Panc1 (cell line): Measurements from ENCODE around the gene ADSS2. TPM values are rescaled to one million over a fixed set of nuclear protein-coding genes. Genes with fewer than 3 reads are reported as not detected.
A peak's percentile ranks its signal among the peaks of the same experiment; 100 is the strongest.

Source experiments
- ATAC-seq: fragments of 200-7000 bp; cut with Tn5 transposase; 2 replicates; pipeline ENCODE4 v1.9.1; 2020; ENCODE audit warnings: mild to moderate bottlenecking, moderate library complexity
- BruUV-seq: library from RNA; stranded (reverse); fragments of 400-500 nt; replicated peaks from 2 replicates; lab custom pipeline; 2021; lab: Mats Ljungman, UMichigan
- CTCF ChIA-PET: fragments of 300-600 bp; sonication (Branson Sonifier 250); formaldehyde crosslinking; loops from one replicate; lab custom pipeline; 2022; ENCODE audit warnings: antibody characterized with exemption; lab: Charles Lee
- POLR2A ChIA-PET: fragments of 300-600 bp; sonication (Branson Sonifier 250); formaldehyde crosslinking; loops from one replicate; lab custom pipeline; 2022; ENCODE audit warnings: antibody characterized with exemption; lab: Charles Lee
- DNase-seq: peaks from one replicate; pipeline ENCODE4 v3.0.0-alpha.2; 2010; ENCODE audit warnings: low read depth, low spot score
- H3K27ac ChIP-seq: 2 replicates; pipeline ENCODE4 v1.5.1; 2011; ENCODE audit warnings: mild to moderate bottlenecking, low read length, inconsistent platforms
- H3K27me3 ChIP-seq: fragments of 200-500 bp; sonication (Bioruptor generic); 2 replicates; pipeline ENCODE4 v1.6.0; 2014; ENCODE audit warnings: low read length, inconsistent platforms; ENCODE audit not compliant: control insufficient read depth, insufficient read depth
- H3K36me3 ChIP-seq: fragments of 200-500 bp; sonication (Bioruptor generic); 2 replicates; pipeline ENCODE4 v1.5.1; 2014; ENCODE audit warnings: inconsistent platforms, mild to moderate bottlenecking, low read length, moderate library complexity; ENCODE audit not compliant: control insufficient read depth, insufficient read depth
- H3K4me1 ChIP-seq: 2 replicates; pipeline ENCODE4 v1.5.1; 2011; ENCODE audit warnings: inconsistent platforms, mild to moderate bottlenecking, low read length, moderate library complexity; ENCODE audit not compliant: control insufficient read depth, insufficient read depth
- H3K4me3 ChIP-seq, 2 experiments: 2 replicates each; pipeline ENCODE4 v1.5.1; 2011 to 2012; ENCODE audit warnings: low read depth in 2 of 2, low read length in 2 of 2, mild to moderate bottlenecking in 2 of 2, inconsistent platforms in 1 of 2, moderate library complexity in 1 of 2
- H3K9me3 ChIP-seq: fragments of 200-500 bp; sonication (Bioruptor generic); 2 replicates; pipeline ENCODE4 v1.5.1; 2014; ENCODE audit warnings: low read depth, mild to moderate bottlenecking, inconsistent platforms, low read length, moderate library complexity; ENCODE audit not compliant: control insufficient read depth, insufficient read depth
- POLR2AphosphoS5 ChIP-seq: IDR thresholded peaks from 2 replicates; pipeline ENCODE4 v1.6.1; 2012; ENCODE audit warnings: mild to moderate bottlenecking, low read depth, low read length, moderate library complexity
- SIN3A ChIP-seq: IDR thresholded peaks from 2 replicates; pipeline ENCODE4 v1.6.1; 2012; ENCODE audit warnings: low read depth, mild to moderate bottlenecking, low read length, moderate library complexity, borderline replicate concordance; ENCODE audit not compliant: insufficient read depth
- TCF7L2 ChIP-seq: IDR thresholded peaks from 2 replicates; pipeline ENCODE4 v1.6.1; 2011; ENCODE audit warnings: mild to moderate bottlenecking, low read depth, low read length, inconsistent platforms
- in situ Hi-C: cut with HindIII; loops from 2 replicates; pipeline ENCODE4 v1.10.0; 2016; ENCODE audit warnings: low sequenced_read_pairs, low pct_unique_long_range_greater_than_20kb
- intact Hi-C: fragments of 100-400 bp; cut with micrococcal nuclease; formaldehyde crosslinking; loops from one replicate; pipeline ENCODE4 v1.10.0; 2022; ENCODE audit not compliant: unreplicated experiment
- total RNA-seq: library from RNA; stranded (reverse); gene quantifications from one replicate; pipeline ENCODE4 v1.2.1, GENCODE V29; 2021; ENCODE audit not compliant: unreplicated experiment
- TF ChIP-seq, protein P1 (sequence below): fragments of 450-650 bp; IDR thresholded peaks from 2 replicates; pipeline ENCODE4 v1.5.1; 2017; ENCODE audit warnings: mild to moderate bottlenecking
- TF ChIP-seq, protein P2 (sequence below), 2 experiments: IDR thresholded peaks; 2 replicates each; pipeline ENCODE4 v1.6.1; 2011 to 2012; ENCODE audit warnings: low read depth in 2 of 2, control low read depth in 1 of 2, low read length in 1 of 2, mild to moderate bottlenecking in 1 of 2, moderate library complexity in 1 of 2; ENCODE audit not compliant: insufficient read depth in 1 of 2

The ADSS2 gene
- total RNA-seq, 1 experiment from 2014 or later, result 42.2 TPM

DNA sequence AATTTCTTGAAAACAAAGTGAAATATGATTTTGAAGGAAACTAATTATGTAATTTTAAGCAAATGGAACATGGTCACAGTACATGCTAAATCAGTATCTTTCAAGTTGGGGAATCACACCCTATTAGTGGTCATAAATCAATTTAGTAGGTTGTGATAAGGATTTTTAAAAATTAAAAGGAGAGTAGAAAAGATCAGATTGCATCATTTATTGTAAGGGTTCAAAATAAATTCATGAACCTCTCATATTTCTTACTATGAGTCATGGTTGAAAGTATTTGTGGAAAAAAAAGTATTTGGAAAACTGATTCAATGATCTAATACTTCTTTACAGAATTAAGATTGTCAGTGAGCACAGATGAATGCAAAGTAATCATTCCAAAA lies 14.6 kb downstream of the ADSS2 start:
- ChIA-PET CTCF (no interaction called here), POLR2A (no interaction called here)
- DNase-seq (no peak), ATAC-seq (no peak)
- intact Hi-C loops (loop anchor here (10.0 kb wide), 1 partner anchor 112 kb away; no protein-coding TSS in a partner anchor), in situ Hi-C loops (no loop called here)
- Histone ChIP-seq H3K27ac (no peak overlapping the region; the same call in 1 of the 2 replicates), H3K4me1 (peaks cover 12% of the 10 kb centered on the region), H3K36me3 (peaks cover 9% of the 10 kb centered on the region; the same call in 1 of the 2 replicates), H3K9me3 (no peaks in the 10 kb centered on the region), H3K4me3 (no peak overlapping the region), H3K27me3 (no peaks in the 10 kb centered on the region)
- TF ChIP-seq, protein P1, sequence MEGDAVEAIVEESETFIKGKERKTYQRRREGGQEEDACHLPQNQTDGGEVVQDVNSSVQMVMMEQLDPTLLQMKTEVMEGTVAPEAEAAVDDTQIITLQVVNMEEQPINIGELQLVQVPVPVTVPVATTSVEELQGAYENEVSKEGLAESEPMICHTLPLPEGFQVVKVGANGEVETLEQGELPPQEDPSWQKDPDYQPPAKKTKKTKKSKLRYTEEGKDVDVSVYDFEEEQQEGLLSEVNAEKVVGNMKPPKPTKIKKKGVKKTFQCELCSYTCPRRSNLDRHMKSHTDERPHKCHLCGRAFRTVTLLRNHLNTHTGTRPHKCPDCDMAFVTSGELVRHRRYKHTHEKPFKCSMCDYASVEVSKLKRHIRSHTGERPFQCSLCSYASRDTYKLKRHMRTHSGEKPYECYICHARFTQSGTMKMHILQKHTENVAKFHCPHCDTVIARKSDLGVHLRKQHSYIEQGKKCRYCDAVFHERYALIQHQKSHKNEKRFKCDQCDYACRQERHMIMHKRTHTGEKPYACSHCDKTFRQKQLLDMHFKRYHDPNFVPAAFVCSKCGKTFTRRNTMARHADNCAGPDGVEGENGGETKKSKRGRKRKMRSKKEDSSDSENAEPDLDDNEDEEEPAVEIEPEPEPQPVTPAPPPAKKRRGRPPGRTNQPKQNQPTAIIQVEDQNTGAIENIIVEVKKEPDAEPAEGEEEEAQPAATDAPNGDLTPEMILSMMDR, result no peak
- TF ChIP-seq TCF7L2, result no peak
- TF ChIP-seq, protein P2, sequence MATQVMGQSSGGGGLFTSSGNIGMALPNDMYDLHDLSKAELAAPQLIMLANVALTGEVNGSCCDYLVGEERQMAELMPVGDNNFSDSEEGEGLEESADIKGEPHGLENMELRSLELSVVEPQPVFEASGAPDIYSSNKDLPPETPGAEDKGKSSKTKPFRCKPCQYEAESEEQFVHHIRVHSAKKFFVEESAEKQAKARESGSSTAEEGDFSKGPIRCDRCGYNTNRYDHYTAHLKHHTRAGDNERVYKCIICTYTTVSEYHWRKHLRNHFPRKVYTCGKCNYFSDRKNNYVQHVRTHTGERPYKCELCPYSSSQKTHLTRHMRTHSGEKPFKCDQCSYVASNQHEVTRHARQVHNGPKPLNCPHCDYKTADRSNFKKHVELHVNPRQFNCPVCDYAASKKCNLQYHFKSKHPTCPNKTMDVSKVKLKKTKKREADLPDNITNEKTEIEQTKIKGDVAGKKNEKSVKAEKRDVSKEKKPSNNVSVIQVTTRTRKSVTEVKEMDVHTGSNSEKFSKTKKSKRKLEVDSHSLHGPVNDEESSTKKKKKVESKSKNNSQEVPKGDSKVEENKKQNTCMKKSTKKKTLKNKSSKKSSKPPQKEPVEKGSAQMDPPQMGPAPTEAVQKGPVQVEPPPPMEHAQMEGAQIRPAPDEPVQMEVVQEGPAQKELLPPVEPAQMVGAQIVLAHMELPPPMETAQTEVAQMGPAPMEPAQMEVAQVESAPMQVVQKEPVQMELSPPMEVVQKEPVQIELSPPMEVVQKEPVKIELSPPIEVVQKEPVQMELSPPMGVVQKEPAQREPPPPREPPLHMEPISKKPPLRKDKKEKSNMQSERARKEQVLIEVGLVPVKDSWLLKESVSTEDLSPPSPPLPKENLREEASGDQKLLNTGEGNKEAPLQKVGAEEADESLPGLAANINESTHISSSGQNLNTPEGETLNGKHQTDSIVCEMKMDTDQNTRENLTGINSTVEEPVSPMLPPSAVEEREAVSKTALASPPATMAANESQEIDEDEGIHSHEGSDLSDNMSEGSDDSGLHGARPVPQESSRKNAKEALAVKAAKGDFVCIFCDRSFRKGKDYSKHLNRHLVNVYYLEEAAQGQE (IDR thresholded peaks at IDR 0.05; ENCODE audit: insufficient read depth in 1 of 2, low read depth in 2 of 2, low read length in 1 of 2), result no peak
- BruUV-seq, result no TSS peak

DNA sequence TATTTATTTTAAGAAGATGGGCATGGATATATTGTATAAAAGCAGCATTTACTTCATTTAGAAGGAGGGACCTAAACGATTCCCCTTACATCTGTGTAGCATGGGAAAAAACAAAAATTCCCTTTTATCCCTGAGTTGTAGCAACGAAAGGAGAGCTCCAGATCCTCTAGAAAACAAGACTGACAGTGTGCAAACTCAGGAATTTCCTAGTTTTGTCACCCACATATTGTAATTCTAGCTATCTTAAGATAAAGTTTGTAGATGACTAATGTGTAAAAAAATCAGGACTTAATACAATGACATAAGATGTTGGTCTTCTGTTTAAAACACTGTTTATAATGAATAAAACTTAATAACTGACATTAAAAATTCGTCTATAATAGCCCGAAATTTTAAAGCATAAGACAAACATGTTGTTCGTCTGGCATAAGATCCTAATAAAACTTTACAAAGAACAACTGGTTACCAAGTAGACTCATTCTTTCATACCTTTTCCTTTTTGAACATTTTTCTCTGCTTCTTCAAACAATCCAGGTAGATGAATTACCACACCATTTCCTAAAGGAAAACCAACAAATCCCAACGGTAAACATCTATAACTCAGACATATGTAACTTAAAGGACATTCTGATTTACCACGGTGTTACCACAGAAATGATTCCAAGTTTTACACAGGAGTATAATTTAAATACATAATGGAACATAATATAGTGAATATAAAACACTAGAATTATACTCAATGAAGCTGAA lies 15.2 kb downstream of the ADSS2 start:
- BruUV-seq, result no TSS peak
- no peaks in the 10 kb centered on the region for H3K27me3 ChIP-seq
- peaks cover 12% of the 10 kb centered on the region for H3K4me1 ChIP-seq
- ATAC-seq (no peak; the same call in 1 of the 2 replicates), DNase-seq (no peak)
- intact Hi-C loops (loop anchor here (10.0 kb wide), 1 partner anchor 112 kb away; no protein-coding TSS in a partner anchor), in situ Hi-C loops (no loop called here)
- H3K9me3 ChIP-seq, result no peaks in the 10 kb centered on the region
- ChIA-PET CTCF (no interaction called here), POLR2A (interaction anchor here (0.6 kb wide), 1 partner anchor 110 kb away, joined by 8 read pairs; no protein-coding TSS in a partner anchor)
- H3K36me3 ChIP-seq, result peaks cover 12% of the 10 kb centered on the region; the same call in 1 of the 2 replicates
- peak overlapping the region; percentile 32; the same call in 1 of the 2 replicates for H3K27ac ChIP-seq
- TF ChIP-seq POLR2AphosphoS5 (no peak), TCF7L2 (no peak), SIN3A (no peak)
- TF ChIP-seq, protein P1, result no peak
- TF ChIP-seq, protein P2 (IDR thresholded peaks at IDR 0.05; ENCODE audit: insufficient read depth in 1 of 2, low read depth in 2 of 2, low read length in 1 of 2), result no peak
- no peak overlapping the region for H3K4me3 ChIP-seq
